Smooth muscle cell (in vitro differentiated cells): ENCODE results near the gene AGBL4. TPM values are rescaled to one million over a fixed set of nuclear protein-coding genes. Genes with fewer than 3 reads are reported as not detected.

Experiments used
- DNase-seq: peaks from one replicate; lab custom pipeline; 2025; ENCODE audit not compliant: unreplicated experiment; lab: John Stamatoyannopoulos, UW
- H2AFZ ChIP-seq: fragments of 200-600 bp; sonication (generic); 2 replicates; pipeline ENCODE4 v1.6.0; 2016; ENCODE audit warnings: antibody characterized with exemption, low read depth, mild to moderate bottlenecking
- H3F3A ChIP-seq: fragments of 200-600 bp; sonication (generic); 2 replicates; pipeline ENCODE4 v1.6.0; 2017; ENCODE audit warnings: antibody characterized with exemption, low read depth
- H3K27ac ChIP-seq: fragments of 200-600 bp; sonication (generic); 2 replicates; pipeline ENCODE4 v1.5.1; 2016; ENCODE audit warnings: low read depth, mild to moderate bottlenecking
- H3K27me3 ChIP-seq: fragments of 200-600 bp; sonication (generic); 2 replicates; pipeline ENCODE4 v1.6.1; 2016; ENCODE audit warnings: low read depth, mild to moderate bottlenecking
- H3K36me3 ChIP-seq: fragments of 200-600 bp; sonication (generic); 2 replicates; pipeline ENCODE4 v1.5.1; 2016; ENCODE audit warnings: low read depth
- H3K4me1 ChIP-seq: fragments of 200-600 bp; sonication (generic); 2 replicates; pipeline ENCODE4 v1.5.1; 2016; ENCODE audit warnings: low read depth
- H3K4me2 ChIP-seq: fragments of 200-600 bp; sonication (generic); 2 replicates; pipeline ENCODE4 v1.6.0; 2016; ENCODE audit warnings: mild to moderate bottlenecking
- H3K4me3 ChIP-seq: fragments of 200-600 bp; sonication (generic); 2 replicates; pipeline ENCODE4 v1.5.1; 2016; ENCODE audit warnings: mild to moderate bottlenecking
- H3K79me2 ChIP-seq: fragments of 200-600 bp; sonication (generic); 2 replicates; pipeline ENCODE4 v1.6.0; 2016; ENCODE audit warnings: low read depth, mild to moderate bottlenecking
- H3K9ac ChIP-seq: fragments of 200-600 bp; sonication (generic); 2 replicates; pipeline ENCODE4 v1.6.0; 2016; ENCODE audit warnings: low read depth
- H3K9me3 ChIP-seq: fragments of 200-600 bp; sonication (generic); replicated peaks from 2 replicates; pipeline ENCODE4 v1.5.1; 2016; ENCODE audit warnings: low read depth
- H4K20me1 ChIP-seq: fragments of 200-600 bp; sonication (generic); 2 replicates; pipeline ENCODE4 v1.6.0; 2016; ENCODE audit warnings: low read depth
- CTCF ChIP-seq: fragments of 200-600 bp; sonication (generic); IDR thresholded peaks from 2 replicates; pipeline ENCODE4 v1.5.1; 2017; ENCODE audit warnings: borderline replicate concordance, mild to moderate bottlenecking, antibody characterized with exemption; ENCODE audit not compliant: insufficient read depth, poor library complexity, severe bottlenecking
- WGBS: methylation state at CpG from one replicate; pipeline ENCODE4 v1.1.7; 2016; ENCODE audit warnings: low lambda C conversion rate; 5-methylcytosine and 5-hydroxymethylcytosine counted together
- polyA plus RNA-seq: library from polyadenylated mRNA; unstranded; fragments of >200 nt; fragmentation: Nextera tagmentation; extraction: Ambion mirVana; gene quantifications from 2 replicates; pipeline ENCODE4 v1.2.1, GENCODE V29; 2016
- total RNA-seq: library from RNA; depleted of rRNA; stranded (reverse); fragments of >200 nt; gene quantifications from 2 replicates; pipeline ENCODE4 v1.2.3, GENCODE V29; 2014

Gene AGBL4
- total and polyA plus RNA-seq, 2 experiments from 2014 or later: 0.29 TPM; not detected in 1

- DNase-seq: no peak
- no peaks in the 10 kb centered on the region for H3K4me1 ChIP-seq
- WGBS: 67% methylated on average over 2 of the region's 2 CpGs
- H3K9ac ChIP-seq: no peak overlapping the region
- H3K27me3 ChIP-seq: no peaks in the 10 kb centered on the region
- H3K27ac ChIP-seq: no peak overlapping the region
- H2AFZ ChIP-seq: no peak overlapping the region
- no peak overlapping the region for H3K4me2 ChIP-seq
- no peak overlapping the region for H3K4me3 ChIP-seq
- no peaks in the 10 kb centered on the region for H4K20me1 ChIP-seq
- no peaks in the 10 kb centered on the region for H3F3A ChIP-seq
- H3K9me3 ChIP-seq: peaks cover 5% of the 10 kb centered on the region
- TF ChIP-seq CTCF: no peak
- H3K79me2 ChIP-seq: no peaks in the 10 kb centered on the region
- H3K36me3 ChIP-seq: no peaks in the 10 kb centered on the region
These were observed 629.6 kb downstream of the AGBL4 start for GRCh38 chr1:49394200-49394599.

GRCh38 chr1:49389699-49390098, 634.1 kb downstream of the AGBL4 start:
- H3K4me3 ChIP-seq: no peak overlapping the region
- H3F3A ChIP-seq: no peaks in the 10 kb centered on the region
- no peak overlapping the region for H3K9ac ChIP-seq
- no peak overlapping the region for H3K4me2 ChIP-seq
- no peaks in the 10 kb centered on the region for H3K4me1 ChIP-seq
- peaks cover 8% of the 10 kb centered on the region for H3K9me3 ChIP-seq
- H3K27ac ChIP-seq: no peak overlapping the region
- no peaks in the 10 kb centered on the region for H3K79me2 ChIP-seq
- H3K27me3 ChIP-seq: no peaks in the 10 kb centered on the region
- no peak for TF ChIP-seq CTCF
- H3K36me3 ChIP-seq: no peaks in the 10 kb centered on the region
- H2AFZ ChIP-seq: no peak overlapping the region
- no peak for DNase-seq
- no peaks in the 10 kb centered on the region for H4K20me1 ChIP-seq

- no peak overlapping the region for H2AFZ ChIP-seq
- no peak for DNase-seq
- H3K9ac ChIP-seq: no peak overlapping the region
- WGBS: 83% methylated on average over 7 of the region's 7 CpGs
- no peaks in the 10 kb centered on the region for H3K36me3 ChIP-seq
- no peaks in the 10 kb centered on the region for H4K20me1 ChIP-seq
- no peak overlapping the region for H3K4me2 ChIP-seq
- no peaks in the 10 kb centered on the region for H3K79me2 ChIP-seq
- H3K9me3 ChIP-seq: peaks cover 10% of the 10 kb centered on the region
- no peaks in the 10 kb centered on the region for H3K4me1 ChIP-seq
- H3F3A ChIP-seq: no peaks in the 10 kb centered on the region
- no peak overlapping the region for H3K4me3 ChIP-seq
- no peak overlapping the region for H3K27ac ChIP-seq
- TF ChIP-seq CTCF: no peak
- H3K27me3 ChIP-seq: no peaks in the 10 kb centered on the region
These were observed 659.1 kb downstream of the AGBL4 start for GRCh38 chr1:49364676-49365075.

GRCh38 chr1:49363628-49364027, 660.1 kb downstream of the AGBL4 start:
- Histone ChIP-seq H3K4me2 (no peak overlapping the region), H3K4me3 (no peak overlapping the region), H2AFZ (no peak overlapping the region), H3K36me3 (no peaks in the 10 kb centered on the region), H3K27me3 (no peaks in the 10 kb centered on the region), H4K20me1 (no peaks in the 10 kb centered on the region), H3K9me3 (peaks cover 10% of the 10 kb centered on the region), H3K9ac (no peak overlapping the region), H3K79me2 (no peaks in the 10 kb centered on the region), H3F3A (no peaks in the 10 kb centered on the region), H3K27ac (no peak overlapping the region), H3K4me1 (no peaks in the 10 kb centered on the region)
- no peak for TF ChIP-seq CTCF
- 45% methylated on average over 1 of the region's 1 CpG for WGBS
- no peak for DNase-seq
